Stimulated activated CD8-positive, alpha-beta memory T cell treated with anti-CD3 and anti-CD28 coated beads, Interleukin-2, amount 100 ng/mL, for 1 hour (primary cell): Measurements from ENCODE around the gene ALDH1B1.

Experiments
- DNase-seq, 2 donors: peaks; one replicate each; pipeline ENCODE4 v3.0.0-alpha.2; 2020; ENCODE audit warnings: low read depth in 2 of 2

ALDH1B1 gene

DNA sequence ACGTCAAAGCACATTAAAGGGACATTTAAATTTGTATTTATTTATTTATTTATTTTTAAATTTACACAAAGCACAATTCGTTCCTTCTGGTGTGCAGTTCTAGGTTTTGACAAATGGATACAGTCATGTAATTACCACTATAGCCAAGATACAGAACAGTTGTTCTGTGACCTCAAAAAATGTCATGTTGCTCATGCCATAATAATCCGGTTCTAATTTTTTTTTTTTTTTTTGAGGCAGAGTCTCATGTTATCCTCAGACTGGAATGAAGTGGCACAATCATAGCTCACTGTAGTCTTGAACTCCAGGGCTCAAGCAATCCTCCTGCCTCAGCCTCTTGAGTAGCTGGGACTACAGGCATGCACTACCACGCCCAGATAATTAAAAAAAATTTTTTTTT is 24.0 kb downstream of the ALDH1B1 start:
- DNase-seq = no peak

DNA sequence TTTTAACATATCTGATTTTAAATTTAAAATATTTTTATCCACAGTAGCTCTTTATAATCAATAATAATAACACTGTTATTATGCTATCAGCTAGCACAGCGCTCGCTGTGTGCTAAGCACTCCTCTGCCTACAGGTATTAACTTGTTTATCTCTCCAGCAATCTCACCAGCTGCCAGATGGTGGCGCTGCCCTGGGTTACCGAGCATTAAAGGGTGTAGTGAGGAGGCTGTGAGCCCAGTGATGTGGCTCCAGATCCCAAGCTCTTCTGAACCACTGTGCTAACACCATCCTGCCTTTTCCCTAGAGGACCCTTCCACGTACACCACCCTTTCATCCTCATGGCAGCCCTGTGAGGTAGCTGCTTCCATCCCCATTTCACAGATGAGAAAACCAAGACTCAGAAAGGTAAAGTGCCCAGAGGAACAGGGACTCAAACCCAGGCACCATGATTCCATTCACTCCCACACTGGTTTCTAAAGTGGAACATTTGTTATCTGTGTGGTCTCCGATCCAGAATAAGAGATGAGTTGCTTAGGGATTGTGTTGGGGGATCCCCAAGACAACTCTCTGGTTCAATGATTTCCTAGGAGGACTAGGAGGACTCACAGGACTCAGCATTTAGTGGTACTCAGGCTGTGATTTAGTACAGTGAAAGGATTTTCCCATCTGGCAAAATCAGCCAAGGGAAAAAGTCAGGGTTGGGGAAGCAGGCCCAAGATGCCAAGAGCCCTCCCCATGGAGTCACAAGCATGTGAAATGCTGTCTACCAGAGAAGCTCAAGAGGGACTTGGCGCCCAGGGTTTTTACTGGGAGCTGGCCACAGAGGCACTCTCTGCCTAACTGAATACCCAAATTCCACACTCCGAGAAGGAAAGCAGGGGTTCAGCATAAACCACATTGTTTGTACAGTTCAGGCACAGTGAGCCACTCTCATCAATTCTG is 24.8 kb downstream of the ALDH1B1 start:
- DNase-seq = no peak

DNA sequence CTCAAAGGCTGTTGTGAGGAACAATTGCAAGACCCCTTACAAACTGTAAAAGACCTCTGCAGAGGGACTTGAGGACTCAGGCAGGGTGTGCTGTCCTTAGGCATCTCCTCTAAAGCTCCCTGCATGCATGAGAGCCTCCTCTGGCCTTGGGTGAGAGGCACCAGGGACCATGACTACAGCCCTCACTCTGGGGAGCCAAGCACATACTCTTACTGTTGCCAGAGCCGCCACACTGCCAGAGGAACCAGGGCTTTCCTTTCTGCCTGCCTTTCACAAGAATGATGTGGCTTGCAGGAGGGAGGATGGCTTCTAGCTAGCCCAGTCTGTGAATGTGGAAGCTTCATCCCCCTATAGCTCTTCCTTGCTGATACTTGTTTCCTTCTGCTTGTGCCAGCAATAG is 25.9 kb downstream of the ALDH1B1 start:
- no peak for DNase-seq

DNA sequence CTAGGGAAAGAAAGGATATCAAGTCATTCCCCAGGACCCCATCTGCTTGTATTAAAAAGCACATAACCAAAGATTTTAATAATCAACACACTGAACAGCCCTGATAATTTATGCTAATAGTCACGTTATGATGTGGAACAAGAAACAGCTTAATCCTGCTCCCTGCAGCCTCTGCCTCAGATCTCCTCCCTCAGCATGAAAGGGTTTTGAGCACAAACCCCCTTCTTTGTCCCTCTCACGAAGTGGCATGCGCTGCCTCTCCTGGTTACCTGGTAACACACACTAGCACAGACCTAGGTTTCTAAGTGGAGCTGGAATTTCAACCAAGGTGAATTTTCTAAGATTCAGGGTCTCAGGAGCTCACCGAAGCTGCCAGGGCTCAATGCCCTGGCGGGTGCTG is 26.7 kb downstream of the ALDH1B1 start:
- no peak for DNase-seq

DNA sequence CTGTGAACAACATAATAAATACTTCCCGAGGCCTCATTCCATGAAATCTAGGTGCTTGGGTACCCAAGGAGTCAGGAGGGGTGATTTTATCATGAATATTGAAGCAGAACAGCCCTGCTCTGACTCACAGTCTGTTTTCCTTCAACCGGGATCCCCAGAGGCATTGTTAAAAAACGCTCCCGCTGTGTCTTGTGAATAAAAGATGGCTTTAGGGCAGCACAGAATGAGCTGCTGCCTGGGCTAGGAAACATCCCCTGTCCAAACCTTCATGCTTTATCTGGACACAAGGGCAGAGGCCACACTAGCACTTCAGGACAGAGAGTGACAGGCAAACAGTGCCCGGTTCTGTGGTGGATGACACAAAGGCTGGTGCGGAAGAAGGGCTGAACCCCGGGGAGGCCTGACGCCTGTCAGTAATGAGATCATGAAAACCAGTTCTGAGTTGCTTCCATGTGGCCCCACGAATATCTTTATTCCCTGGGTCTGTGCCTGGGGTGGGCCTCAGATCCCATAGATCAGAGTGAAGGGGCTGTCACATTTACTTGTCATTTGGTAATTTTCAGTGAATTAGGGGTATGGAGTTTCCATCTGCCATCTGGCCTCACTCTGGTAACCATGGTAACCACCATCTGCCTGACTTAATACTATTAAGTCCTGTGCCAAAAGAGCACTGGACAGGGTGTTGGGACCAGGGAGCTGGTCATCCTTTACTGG is 29.2 kb downstream of the ALDH1B1 start:
- DNase-seq = no peak

DNA sequence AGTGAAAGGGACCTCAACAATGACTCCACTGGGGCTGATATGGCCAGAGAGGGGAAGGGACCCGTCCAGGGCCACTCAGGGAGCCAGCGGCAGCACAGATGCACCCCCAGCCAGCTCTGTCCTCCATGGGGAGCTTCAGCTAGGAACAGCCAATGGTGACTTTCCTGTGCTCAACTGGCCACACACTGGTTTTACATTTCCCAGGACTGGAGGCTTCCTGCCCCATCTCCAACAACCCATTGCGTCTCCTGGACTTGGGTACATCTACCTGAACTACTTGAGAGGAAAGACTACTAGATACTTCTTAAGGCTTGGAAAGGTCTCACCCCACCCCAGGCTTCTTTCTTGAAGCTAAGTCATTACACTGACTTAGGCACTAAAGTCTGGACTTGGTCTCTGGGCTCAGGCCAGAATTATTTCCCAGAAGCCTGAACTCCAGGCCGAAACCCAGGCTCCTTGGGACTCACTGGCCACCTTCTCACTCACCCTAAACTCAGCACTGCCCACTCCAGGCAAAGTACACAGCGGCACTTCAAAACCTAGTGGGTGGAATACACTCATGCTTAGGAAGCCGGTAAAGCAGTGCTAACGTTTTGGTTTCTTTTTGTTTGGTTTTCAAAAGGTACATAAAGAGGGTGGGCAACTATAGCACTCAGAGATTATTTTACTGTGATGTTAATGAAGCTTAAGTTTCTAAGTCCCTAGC is 30.2 kb downstream of the ALDH1B1 start:
- DNase-seq = no peak

DNA sequence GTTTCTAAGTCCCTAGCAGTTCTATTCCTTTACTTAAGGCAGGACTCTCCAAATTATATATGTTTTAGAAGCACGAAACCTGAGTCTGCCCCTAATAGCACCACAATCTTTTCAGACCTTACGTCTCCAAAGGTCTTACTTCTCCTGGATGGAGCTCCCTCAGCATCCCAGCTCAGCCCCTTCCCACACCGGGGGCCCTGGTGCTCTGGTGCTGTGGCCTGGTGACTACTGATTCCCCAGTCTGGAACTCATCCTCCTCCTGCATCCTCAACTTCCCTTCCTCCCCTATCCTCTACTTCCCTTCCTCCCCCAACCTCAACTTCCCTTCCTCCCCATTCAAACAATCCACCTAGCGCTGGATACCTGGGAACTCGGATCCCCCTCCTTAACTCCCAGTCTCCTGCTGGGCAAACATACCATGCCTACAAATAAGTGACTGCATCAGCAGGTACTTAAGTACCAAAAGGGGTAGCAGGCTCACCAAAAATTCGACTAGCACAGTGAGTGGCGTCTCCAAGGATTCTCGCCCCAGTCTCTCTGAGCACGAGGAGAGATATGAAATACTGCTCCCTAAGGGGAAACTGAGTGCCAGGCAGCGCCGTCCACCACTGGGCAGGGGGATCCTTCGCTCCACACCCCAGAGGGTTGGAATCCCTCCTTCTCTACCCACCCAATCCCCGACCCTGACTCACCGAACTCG is 30.9 kb downstream of the ALDH1B1 start:
- no peak for DNase-seq

DNA sequence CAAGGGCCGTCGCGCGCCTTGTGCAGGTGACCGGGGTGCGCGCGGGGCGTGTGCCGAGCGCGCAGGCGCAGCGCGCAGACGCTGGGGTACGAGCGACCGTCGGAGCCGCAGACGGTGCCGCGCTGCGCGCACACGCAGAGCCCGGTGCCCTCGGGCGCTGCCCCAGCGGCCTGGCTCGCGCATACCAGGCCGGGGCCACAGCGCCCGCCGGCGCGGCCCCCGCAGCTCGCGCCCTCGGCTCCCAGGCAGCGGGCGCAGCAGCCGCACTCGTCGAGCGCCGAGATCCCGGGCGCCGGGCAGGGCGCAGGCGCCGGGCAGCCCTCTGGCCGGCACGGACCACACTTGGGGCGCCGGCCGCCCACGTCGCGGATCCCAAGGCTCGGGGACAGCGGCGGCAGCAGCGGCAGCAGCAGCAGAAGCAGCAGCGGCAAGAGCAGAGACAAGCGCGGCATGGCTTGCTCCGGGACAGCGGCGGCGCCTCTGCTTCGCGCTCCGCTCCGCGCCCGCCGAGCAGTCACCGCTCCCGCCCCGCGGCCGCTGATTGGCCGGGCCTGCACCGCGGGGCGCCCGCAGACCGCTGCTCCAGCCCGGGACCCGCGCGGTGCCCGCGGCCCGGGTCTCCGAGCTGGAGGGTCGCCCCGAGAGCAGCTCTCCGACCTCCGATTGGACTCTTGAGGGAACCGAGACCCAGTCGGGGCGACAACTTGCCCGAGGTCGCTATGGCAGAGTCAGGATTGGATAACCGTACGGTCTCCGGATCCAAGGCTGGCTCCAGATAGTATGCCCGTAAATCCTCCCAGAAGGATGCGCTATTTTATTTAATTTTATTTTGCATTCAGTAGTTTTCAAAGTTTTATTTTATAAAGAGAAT is 31.7 kb downstream of the ALDH1B1 start, which contains the start of gene IGFBPL1:
Gene IGFBPL1 (minus strand): TSS at position 482 of the 871 bp plus-strand sequence. CDS start 30 bp downstream, at position 452.
- no peak for DNase-seq

DNA sequence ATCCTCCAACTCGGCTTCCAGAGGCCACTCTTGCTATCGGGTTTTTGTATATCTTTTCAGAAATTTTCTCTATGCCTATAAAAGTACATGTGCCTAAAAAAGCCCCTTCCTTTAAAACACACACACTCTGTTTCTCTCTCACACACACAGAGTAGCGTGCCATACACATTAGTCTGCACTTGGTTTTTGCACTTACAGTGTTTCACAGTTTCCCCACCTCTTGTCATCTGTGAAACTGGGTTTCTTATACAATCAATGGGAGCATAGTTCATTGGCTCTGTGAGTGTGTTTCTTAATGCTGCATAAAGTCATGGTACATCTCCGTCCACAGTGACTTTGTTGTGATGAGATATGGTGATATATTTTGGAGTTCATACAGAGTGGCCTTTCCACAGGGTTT is 32.4 kb downstream of the ALDH1B1 start:
- DNase-seq = no peak

DNA sequence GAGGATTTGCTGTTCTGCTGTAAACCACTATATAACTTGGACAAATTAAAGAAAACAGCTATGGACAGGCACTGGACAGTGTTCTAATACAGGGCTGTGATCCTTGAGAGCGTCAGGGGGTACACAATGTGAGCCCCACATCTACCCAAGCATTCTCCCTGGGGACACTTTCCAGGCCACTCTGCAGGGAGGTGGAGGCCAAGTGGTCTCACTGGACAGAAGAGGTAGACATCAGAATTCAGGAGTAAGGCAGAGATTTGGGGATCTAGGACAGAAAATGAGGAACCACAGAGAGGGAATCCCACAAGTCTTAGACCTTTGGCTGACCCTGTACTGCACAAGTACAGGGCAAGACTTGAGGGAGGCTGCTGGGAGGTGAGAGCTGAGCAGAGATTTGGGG is 35.6 kb downstream of the ALDH1B1 start:
- no peak for DNase-seq

DNA sequence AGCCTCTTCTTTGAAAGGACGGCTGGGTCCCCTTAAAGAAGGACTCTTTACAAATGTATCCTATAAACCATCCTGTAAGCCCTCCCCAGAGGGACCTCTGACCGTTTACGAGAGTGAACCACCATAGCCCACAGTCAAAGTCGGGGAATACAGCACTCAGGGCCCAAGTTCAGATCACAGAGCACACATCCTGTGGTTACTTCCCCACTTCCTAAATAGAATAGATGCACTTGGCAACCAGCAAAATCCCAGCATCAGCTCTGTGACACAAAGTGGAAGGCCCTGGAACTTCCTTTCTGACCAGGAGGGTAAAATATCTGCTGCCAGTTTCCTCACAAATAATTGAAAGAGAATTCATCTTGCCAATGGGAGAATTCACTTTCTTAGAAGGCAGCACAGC is 38.6 kb downstream of the ALDH1B1 start:
- DNase-seq = no peak

DNA sequence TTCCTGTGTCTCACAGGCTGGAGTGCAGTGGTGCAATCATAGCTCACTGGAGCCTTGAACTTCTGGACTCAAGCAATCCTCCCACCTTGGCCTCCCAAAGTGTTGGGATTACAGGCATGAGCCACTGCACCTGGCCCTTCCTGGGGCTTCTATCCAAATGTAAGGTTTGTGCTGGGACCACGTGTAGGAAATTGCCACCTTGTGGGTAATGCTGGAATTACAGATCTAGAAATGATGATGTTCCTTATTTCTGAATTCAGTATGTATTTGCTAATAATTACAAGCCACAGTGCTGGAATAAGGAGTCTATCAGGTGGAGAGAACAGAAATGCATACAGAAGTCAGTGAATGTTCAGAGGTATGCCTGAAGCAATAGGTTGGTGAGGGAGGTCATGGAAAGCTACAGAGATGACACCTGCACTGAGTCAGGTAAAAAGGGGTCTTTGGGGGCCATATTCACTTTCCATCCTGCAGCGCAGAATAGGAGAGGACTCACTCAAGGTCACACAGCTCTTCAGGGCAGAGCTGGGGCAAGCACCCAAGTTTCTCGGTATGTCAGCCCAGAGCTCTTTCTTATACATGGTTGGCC is 40.5 kb downstream of the ALDH1B1 start:
- DNase-seq = no peak

DNA sequence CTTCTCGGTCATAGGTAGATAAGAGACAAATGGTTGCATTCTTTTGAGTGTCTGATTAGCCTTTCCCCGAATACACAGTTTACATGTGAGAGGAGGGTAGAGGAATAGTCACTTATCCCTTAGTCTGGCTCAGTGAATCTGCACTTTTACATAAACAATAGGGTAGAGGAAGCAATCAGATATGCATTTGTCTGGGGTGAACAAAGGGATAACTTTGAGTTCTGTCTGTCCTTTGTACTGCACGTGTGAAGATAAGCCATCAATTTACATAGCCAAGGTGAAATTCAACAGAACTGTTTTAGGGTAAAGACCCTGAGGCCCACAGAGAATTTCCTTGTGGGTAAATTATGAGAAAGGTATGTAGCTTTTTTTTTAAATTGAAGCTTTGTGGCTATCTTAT is 41.9 kb downstream of the ALDH1B1 start:
- DNase-seq = no peak

DNA sequence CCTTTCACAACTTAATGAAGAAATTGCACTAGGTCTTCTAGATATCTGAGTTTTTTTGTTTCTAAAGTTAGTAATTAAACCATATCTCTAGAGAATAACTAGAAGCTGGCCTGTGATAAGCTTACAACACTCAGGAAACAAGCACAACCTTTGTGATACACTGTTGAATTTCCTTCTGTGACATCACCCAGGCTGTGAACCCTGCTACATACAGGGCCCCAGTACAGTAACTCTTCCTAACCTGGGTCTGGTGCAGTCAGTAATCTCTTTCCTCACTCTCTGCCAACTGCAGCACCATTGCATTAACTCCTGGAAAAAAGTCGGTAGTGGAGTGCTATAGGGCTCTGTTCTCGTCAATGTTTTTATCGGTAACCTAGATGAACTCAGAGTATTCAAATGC is 42.4 kb downstream of the ALDH1B1 start:
- DNase-seq = no peak

DNA sequence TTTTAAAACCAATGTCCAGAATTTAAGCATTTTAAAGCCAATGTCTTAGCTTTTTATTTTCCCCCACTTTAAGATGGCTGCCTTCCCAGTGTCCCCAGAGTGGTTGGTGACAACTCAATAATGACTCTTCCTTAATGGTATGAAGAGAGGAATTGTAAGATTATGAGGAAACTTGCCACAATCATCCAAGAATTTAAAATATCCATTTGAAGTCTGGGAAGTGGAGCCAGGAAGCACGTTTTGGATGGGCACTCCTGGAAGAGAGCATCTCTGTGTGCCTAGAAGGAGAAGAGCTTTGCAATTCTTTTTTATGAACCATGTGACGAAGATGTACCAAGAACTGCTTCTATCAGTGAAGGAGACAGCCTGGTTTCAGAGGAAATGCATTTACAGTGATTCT is 43.0 kb downstream of the ALDH1B1 start:
- no peak for DNase-seq

DNA sequence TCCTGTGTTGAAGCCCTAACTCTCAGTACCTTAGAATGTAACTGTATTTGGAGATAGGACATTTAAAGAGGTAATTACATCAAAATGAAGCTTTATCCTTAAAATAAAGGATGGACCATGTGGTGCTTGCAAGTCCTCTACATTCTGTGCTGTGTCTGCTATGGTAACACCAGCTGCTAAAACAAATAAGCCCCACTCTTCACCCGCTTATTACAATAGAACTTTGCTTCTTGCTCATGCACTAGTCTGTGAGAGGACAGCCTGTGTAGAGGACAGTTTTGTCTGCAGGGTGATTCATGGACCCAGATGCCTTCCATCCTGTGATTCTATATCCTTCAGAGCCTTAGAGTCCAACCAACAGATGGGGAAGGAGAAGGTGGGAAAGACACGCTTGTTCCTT is 44.2 kb downstream of the ALDH1B1 start:
- no peak for DNase-seq

DNA sequence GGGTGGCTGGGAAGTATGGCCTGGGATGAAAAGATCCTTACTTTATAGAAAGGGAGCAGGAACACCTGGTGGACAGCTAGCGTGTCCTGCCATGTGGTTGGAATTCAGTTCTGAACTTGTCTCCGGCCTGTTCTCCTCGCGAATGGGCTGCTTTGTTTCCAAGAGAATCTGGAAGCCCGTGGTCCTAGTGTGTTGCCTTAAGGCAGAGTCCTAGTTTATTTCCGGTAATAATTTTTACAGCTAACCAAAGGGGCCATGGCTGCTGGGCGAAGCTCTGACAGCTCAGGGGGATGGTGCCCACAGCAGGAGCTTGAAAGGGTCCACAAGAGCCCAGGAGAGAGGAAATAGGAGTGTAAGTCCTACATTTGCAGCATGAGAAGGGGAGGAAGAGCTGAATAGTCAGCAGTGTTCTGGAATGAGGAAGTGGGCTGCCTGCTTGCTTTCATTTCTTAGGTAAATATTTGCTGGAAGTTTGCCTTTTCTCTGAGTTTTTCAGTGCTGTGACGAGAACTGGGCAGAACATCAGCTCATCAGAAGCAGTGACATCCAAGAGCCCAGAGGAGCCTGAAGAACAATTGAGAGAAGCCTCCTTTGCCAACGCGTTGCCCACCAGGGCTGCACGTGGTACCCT is 44.8 kb downstream of the ALDH1B1 start:
- no peak for DNase-seq

DNA sequence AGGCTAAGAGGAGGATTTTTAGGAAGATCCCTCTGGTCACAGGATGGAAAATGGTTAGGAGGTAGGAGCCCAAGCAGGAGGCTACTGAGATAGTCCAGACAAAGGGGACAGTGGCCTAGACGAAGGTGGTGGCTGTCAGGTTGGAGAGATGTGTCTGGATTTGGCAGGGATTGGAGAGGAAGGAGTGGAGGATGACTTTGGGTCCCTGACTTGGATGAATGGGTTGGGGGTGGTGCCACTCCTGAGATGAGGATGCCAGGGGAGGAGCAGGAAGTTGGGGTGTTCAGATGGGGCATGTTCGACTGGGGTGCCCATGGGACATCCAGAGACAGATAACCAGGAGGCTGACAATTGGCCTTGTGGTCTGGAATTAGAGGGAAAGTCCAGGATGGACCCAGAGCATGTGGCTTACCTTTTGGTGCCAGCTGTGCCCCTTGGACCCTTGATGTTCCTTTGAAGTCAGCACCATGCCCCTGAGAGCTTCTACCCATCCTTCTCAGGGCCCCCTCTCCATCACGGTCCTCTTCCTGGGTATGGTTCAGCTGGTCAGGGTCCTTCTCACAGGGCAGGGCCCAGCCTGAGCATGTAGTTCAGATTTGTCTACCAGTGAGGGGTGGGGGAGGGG is 46.9 kb downstream of the ALDH1B1 start:
- DNase-seq = no peak

DNA sequence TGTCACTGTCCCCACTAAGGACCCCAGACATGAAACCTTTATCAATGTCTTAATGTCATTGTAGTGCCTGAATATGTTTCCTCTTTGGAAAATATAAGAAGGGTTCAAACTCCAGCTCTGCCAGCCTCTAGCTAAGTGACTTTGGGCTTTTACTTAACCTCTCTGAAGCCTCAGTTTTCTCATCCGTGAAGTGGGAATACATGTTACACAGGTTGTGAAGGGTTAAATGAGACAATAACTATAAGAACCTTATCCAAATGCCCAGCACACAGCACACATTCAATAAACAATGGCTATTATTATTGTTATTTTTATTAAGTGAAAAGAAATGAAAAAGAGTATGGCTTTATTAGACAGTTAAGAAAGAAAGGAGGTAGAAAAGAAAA is 47.4 kb downstream of the ALDH1B1 start:
- DNase-seq = no peak
